ENCODE results near the gene BBS12.

DNA sequence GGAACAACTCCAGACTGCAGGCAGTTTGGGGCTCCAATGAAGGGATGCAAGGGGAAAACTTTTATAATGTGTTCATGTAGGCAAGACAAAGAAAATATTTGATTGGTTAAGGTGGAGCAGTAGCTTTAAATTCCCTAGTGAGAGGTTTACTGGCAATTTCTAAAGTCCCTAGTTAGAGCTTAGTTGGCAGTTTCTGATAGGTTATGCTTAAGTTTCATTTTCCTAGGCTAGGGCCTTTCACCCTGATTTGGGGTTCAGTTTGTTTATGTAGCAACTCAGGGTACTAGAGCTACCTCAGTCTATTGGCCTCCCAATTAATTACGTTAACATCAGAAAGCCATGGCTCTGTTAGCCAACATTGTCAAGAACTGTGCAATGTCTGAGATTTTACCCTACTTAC lies 14.6 kb downstream of the BBS12 start:
- TF ChIP-seq, protein P1, sequence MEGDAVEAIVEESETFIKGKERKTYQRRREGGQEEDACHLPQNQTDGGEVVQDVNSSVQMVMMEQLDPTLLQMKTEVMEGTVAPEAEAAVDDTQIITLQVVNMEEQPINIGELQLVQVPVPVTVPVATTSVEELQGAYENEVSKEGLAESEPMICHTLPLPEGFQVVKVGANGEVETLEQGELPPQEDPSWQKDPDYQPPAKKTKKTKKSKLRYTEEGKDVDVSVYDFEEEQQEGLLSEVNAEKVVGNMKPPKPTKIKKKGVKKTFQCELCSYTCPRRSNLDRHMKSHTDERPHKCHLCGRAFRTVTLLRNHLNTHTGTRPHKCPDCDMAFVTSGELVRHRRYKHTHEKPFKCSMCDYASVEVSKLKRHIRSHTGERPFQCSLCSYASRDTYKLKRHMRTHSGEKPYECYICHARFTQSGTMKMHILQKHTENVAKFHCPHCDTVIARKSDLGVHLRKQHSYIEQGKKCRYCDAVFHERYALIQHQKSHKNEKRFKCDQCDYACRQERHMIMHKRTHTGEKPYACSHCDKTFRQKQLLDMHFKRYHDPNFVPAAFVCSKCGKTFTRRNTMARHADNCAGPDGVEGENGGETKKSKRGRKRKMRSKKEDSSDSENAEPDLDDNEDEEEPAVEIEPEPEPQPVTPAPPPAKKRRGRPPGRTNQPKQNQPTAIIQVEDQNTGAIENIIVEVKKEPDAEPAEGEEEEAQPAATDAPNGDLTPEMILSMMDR (IDR thresholded peaks at IDR 0.05) = no peak
- TF ChIP-seq SIN3A (IDR thresholded peaks at IDR 0.05; ENCODE audit: borderline replicate concordance, low read depth, low read length) (no peak), TCF12 (IDR thresholded peaks at IDR 0.05) (no peak), EP300 (IDR thresholded peaks at IDR 0.05; ENCODE audit: borderline replicate concordance in 1 of 2, low read depth in 1 of 2, low read length in 1 of 2) (no peak), JUND (IDR thresholded peaks at IDR 0.05) (no peak), POLR2AphosphoS5 (IDR thresholded peaks at IDR 0.05; ENCODE audit: low read depth, low read length) (no peak), FOXM1 (IDR thresholded peaks at IDR 0.05; ENCODE audit: low read depth) (no peak), SMC3 (IDR thresholded peaks at IDR 0.05; ENCODE audit: low read depth, low read length) (no peak), RXRA (IDR thresholded peaks at IDR 0.05; ENCODE audit: borderline replicate concordance, low read depth) (no peak)
- TF ChIP-seq, protein P2, sequence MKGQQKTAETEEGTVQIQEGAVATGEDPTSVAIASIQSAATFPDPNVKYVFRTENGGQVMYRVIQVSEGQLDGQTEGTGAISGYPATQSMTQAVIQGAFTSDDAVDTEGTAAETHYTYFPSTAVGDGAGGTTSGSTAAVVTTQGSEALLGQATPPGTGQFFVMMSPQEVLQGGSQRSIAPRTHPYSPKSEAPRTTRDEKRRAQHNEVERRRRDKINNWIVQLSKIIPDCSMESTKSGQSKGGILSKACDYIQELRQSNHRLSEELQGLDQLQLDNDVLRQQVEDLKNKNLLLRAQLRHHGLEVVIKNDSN (IDR thresholded peaks at IDR 0.05; ENCODE audit: borderline replicate concordance, low read depth) = no peak
